Vagina (tissue), 2 donors: Measurements from ENCODE around the gene THUMPD1. TPM values are rescaled to one million over a fixed set of nuclear protein-coding genes. Genes with fewer than 3 reads are reported as not detected.
A peak's percentile ranks its signal among the peaks of the same experiment; 100 is the strongest.
"Not testable (repeated sequence)": the region's sequence is repeated elsewhere in the genome, so short reads cannot be mapped to it uniquely, and the experiment has no call there.

Experiments
- DNase-seq, 2 donors: peaks; one replicate each; pipeline ENCODE4 v3.0.0-alpha.2; 2017; ENCODE audit errors: extremely low spot score in 2 of 2
- H3K27ac ChIP-seq: fragments of 200-600 bp; sonication (generic); one replicate; pipeline ENCODE4 v1.5.1; 2019
- H3K27me3 ChIP-seq: fragments of 200-600 bp; sonication (generic); one replicate; pipeline ENCODE4 v1.5.1; 2019
- H3K36me3 ChIP-seq, 2 donors: fragments of 200-600 bp; sonication (generic); one replicate each; pipeline ENCODE4 v1.5.1; 2017 to 2019
- H3K4me1 ChIP-seq: fragments of 200-600 bp; sonication (generic); one replicate; pipeline ENCODE4 v1.5.1; 2019
- H3K4me3 ChIP-seq, 2 donors: fragments of 200-600 bp; sonication (generic); 1 replicate in 1 of 2; 2 replicates in 1 of 2; pipeline ENCODE4 v1.5.1; 2016 to 2019
- H3K9me3 ChIP-seq: fragments of 200-600 bp; sonication (generic); one replicate; pipeline ENCODE4 v1.5.1; 2019
- POLR2A ChIP-seq, 2 donors: fragments of 450-650 bp; IDR thresholded peaks; one replicate each; pipeline ENCODE4 v1.6.1; 2017; ENCODE audit warnings: antibody characterized with exemption in 2 of 2, mild to moderate bottlenecking in 2 of 2, moderate library complexity in 2 of 2
- POLR2AphosphoS5 ChIP-seq, 2 donors: sonication (generic); formaldehyde crosslinking; IDR thresholded peaks; one replicate each; pipeline ENCODE4 v1.9.0; 2017; ENCODE audit warnings: antibody characterized with exemption in 2 of 2, mild to moderate bottlenecking in 2 of 2, low read depth in 1 of 2; ENCODE audit not compliant: insufficient read depth in 1 of 2
- intact Hi-C: fragments of 100-400 bp; cut with DNase I; formaldehyde crosslinking; loops from one replicate; pipeline ENCODE4 v1.15.1; 2023
- total RNA-seq: library from RNA; depleted of rRNA; stranded (reverse); fragments of >200 nt; gene quantifications from one replicate; pipeline ENCODE4 v1.2.3, GENCODE V29; 2016
- TF ChIP-seq, protein P1 (sequence below), 3 experiments: fragments of 450-650 bp in 2 of 3; fragments of 200-600 bp in 1 of 3; sonication (generic) in 1 of 3; IDR thresholded peaks; one replicate each; pipeline ENCODE4 v1.5.1; 2017 to 2019; ENCODE audit warnings: antibody characterized with exemption in 3 of 3, mild to moderate bottlenecking in 2 of 3, moderate library complexity in 2 of 3

Gene THUMPD1
- total RNA-seq, 1 donor from 2014 or later: 60.9 TPM

DNA sequence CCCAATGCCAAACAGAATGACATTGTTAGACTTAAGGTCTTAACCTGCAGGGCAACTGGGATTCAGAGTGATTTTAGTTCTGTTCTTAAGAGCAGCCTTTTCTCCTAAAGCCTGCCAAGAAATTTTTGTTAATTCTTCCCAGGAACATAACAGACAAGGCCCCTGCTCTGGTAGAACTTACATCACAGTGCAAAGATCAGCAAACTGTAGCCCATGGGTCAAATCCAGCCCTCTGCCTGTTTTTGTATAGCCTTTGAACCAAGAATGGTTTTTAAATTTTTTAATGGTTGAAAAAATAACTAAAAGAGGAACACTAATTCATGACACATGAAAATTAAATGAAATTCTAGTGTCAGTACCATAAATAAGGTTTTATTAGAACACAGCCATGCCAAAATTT, 26.0 kb upstream of the THUMPD1 start:
- Histone ChIP-seq H3K9me3 (no peaks in the 10 kb centered on the region), H3K4me1 (peaks cover 7% of the 10 kb centered on the region), H3K27ac (no peak overlapping the region), H3K36me3 (no peaks in the 10 kb centered on the region), H3K27me3 (no peaks in the 10 kb centered on the region), H3K4me3 (no peak overlapping the region)
- intact Hi-C loops: no loop called here
- no peak for TF ChIP-seq POLR2A (IDR thresholded peaks at IDR 0.05)
- no peak for TF ChIP-seq POLR2AphosphoS5 (IDR thresholded peaks at IDR 0.05; ENCODE audit: insufficient read depth in 1 of 2, low read depth in 1 of 2)
- TF ChIP-seq, protein P1, sequence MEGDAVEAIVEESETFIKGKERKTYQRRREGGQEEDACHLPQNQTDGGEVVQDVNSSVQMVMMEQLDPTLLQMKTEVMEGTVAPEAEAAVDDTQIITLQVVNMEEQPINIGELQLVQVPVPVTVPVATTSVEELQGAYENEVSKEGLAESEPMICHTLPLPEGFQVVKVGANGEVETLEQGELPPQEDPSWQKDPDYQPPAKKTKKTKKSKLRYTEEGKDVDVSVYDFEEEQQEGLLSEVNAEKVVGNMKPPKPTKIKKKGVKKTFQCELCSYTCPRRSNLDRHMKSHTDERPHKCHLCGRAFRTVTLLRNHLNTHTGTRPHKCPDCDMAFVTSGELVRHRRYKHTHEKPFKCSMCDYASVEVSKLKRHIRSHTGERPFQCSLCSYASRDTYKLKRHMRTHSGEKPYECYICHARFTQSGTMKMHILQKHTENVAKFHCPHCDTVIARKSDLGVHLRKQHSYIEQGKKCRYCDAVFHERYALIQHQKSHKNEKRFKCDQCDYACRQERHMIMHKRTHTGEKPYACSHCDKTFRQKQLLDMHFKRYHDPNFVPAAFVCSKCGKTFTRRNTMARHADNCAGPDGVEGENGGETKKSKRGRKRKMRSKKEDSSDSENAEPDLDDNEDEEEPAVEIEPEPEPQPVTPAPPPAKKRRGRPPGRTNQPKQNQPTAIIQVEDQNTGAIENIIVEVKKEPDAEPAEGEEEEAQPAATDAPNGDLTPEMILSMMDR (IDR thresholded peaks at IDR 0.05): no peak
- DNase-seq: no peak

DNA sequence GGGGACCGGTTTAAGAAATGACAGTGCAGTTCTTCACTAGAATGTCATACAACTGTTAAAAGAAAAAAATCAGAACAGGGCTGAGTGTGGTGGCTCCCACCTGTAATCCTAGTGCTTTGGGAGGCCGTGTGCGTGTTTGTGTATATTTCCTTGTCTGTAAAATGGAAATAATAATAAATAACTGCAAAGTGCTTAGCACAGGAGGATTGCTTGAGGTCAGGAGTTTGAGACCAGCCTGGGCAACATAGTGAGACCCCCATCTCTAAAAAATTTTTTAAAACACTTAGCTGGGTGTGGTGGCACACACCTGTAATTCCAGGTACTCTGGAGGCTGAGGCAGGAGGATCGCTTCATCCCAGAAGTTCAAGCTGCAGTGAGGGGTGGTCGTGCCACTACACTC, 24.7 kb upstream of the THUMPD1 start:
- Histone ChIP-seq H3K4me3 (no peak overlapping the region), H3K4me1 (peaks cover 7% of the 10 kb centered on the region), H3K9me3 (no peaks in the 10 kb centered on the region), H3K36me3 (no peaks in the 10 kb centered on the region), H3K27me3 (no peaks in the 10 kb centered on the region), H3K27ac (no peak overlapping the region)
- intact Hi-C loops: no loop called here
- DNase-seq: no peak
- TF ChIP-seq, protein P1 (IDR thresholded peaks at IDR 0.05): no peak
- TF ChIP-seq POLR2AphosphoS5 (IDR thresholded peaks at IDR 0.05; ENCODE audit: insufficient read depth in 1 of 2, low read depth in 1 of 2): no peak
- TF ChIP-seq POLR2A (IDR thresholded peaks at IDR 0.05): no peak

DNA sequence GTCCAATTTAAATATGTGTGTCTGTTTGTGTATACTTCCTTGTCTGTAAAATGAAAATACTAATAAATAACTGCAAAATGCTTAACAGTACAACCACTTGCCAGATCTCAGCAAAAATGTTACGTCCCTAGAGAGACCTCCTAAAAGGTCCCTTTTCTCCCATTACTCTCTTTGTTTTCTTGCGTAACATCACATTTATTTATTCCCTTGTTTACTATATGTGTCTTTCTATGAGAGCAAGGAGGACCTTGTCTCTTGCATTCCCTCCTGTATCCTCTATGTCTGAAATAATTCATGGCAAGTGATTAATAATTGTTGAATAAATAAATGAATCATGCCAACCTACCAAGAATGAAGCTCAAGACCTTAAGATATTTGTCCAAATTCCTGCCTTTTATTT, 24.1 kb upstream of the THUMPD1 start:
- intact Hi-C loops: no loop called here
- TF ChIP-seq POLR2A (IDR thresholded peaks at IDR 0.05): no peak
- TF ChIP-seq, protein P1 (IDR thresholded peaks at IDR 0.05): no peak
- TF ChIP-seq POLR2AphosphoS5 (IDR thresholded peaks at IDR 0.05; ENCODE audit: insufficient read depth in 1 of 2, low read depth in 1 of 2): no peak

DNA sequence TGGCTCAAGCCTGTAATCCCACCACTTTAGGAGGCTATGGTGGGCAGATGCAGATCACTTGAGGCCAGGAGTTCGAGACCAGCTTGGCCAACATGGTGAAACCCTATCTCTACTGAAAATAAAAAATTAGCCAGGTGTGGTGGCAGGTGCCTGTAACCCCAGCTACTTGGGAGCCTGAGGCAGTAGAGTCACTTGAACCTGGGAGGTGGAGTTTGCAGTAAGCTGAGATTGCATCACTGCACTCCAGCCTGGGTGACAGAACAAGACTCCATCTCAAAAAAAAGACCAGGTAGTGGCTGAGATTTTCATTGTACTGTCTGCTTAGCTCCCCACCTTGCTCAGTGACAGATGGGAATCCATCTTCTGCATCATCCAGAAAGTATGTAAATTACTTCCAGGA, 22.8 kb upstream of the THUMPD1 start:
- H3K9me3 ChIP-seq, H3K36me3 ChIP-seq, DNase-seq, intact Hi-C loops, H3K4me1 ChIP-seq, H3K27me3 ChIP-seq, H3K4me3 ChIP-seq, H3K27ac ChIP-seq: not testable (repeated sequence)

More for the DNA sequence above, 24.1 kb upstream of the THUMPD1 start:
- Histone ChIP-seq H3K36me3 (no peaks in the 10 kb centered on the region), H3K4me1 (peaks cover 7% of the 10 kb centered on the region), H3K4me3 (no peak overlapping the region), H3K9me3 (no peaks in the 10 kb centered on the region), H3K27ac (no peak overlapping the region), H3K27me3 (no peaks in the 10 kb centered on the region)
- no peak for DNase-seq

DNA sequence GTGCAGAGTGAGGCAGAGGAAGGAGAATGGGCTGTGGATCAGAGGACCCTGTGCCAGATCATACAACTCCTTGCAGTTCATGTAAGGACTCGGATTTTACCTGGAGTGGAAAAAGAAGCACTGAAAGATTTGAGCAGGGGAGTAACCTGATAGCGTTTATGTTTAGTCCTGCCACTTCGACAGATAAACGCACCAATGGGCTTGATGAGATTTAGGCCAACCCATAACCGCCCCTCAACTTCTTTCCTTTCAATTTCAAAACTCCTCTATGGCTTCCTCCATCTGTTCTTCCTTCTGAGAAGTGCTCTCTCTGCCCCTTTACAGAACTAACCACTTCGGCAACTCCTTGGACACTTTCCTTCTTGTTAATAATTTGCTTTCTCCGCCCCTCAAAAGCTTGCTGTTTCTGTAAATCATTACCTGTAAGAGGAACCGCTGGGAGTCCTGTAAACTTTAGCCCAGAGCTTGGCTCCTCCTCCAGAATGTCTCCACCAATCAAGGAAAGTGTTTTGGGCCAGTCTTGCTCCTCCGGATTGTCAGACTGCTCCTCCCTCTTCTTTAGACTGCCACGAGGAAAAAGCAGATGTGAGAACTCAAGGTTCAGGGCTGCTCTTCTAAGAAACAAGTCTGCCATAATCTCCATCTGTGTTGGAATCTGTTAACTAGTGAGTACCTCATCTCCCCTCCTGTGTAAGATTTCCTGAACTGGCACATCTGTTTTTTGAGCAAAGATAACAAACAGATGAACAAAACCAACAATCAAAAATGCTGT, 22.0 kb upstream of the THUMPD1 start, which contains the start of gene ACSM3:
ACSM3 (plus strand) TSS at position 554 of the 772 bp plus-strand sequence. CDS start 6,021 bp downstream, outside the sequence.
- Histone ChIP-seq H3K4me3 (peak within 1 kb of the TSS; percentile 40), H3K27me3 (no peaks in the 10 kb centered on the region), H3K9me3 (no peaks in the 10 kb centered on the region), H3K36me3 (no peaks in the 10 kb centered on the region), H3K27ac (peak within 1 kb of the TSS; percentile 69), H3K4me1 (peaks cover 7% of the 10 kb centered on the region)
- DNase-seq: no peak
- intact Hi-C loops: no loop called here
- TF ChIP-seq POLR2AphosphoS5 (IDR thresholded peaks at IDR 0.05; ENCODE audit: insufficient read depth in 1 of 2, low read depth in 1 of 2): peak in 1 of 2 donors; percentile 79
- TF ChIP-seq, protein P1 (IDR thresholded peaks at IDR 0.05): no peak
